Measurements from ENCODE around the gene XPC.

Gene XPC

DNA sequence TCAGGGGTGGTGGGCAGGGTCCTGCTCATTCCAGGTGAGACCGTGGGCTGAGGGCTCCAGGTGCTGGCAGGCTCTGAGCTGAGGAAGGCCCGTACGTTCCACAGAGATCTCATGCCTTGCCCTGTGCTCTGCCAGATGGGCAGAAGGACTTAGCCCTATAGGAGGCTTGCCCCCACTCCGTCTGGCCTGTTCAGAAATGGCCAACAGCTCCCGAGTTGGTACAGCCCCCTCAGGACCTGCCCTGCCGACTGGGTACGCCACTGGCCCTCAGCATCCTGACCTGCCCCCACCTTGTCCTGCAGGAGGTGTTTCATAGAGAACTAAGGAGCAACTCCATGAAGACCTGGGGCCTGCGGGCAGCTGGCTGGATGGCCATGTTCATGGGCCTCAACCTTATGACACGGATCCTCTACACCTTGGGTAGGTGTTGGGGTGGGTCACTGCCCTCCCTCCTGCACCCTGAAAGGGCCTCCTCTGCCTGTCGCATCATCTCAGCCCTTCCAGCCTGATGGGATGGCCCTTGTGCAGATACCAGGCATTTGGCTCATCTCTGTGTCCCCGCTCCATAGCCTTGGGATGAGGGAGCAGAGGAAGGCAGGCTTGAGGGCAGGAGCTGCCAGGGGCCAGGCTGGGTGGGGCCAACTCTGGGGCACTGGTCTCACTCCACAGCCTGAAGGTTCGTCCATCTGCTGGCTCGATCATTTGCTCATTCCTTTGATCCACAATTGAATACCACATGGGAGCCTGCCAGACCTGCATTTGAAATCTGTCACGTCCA lies 39.3 kb downstream of the XPC start:
- Histone ChIP-seq H3K4me3 (ENCODE audit: low read depth, low read length, poor library complexity, severe bottlenecking) (no peak overlapping the region), H3K9me2 (ENCODE audit: low read depth, low read length) (no peaks in the 10 kb centered on the region), H3K9ac (ENCODE audit: low read length) (no peak overlapping the region), H3K4me1 (ENCODE audit: insufficient read depth, low read length, severe bottlenecking) (peaks cover 3% of the 10 kb centered on the region), H3K9me3 (ENCODE audit: low read length) (no peaks in the 10 kb centered on the region), H2AFZ (ENCODE audit: low read length) (no peak overlapping the region), H3F3A (ENCODE audit: insufficient read depth, low read length) (no peaks in the 10 kb centered on the region), H3K4me2 (ENCODE audit: low read length) (no peak overlapping the region), H3K27me3 (ENCODE audit: insufficient read depth, low read length) (no peaks in the 10 kb centered on the region), H3K79me2 (ENCODE audit: insufficient read depth, low read length) (no peaks in the 10 kb centered on the region), H3K27ac (ENCODE audit: low read depth, low read length, poor library complexity, severe bottlenecking) (no peak overlapping the region), H4K20me1 (ENCODE audit: insufficient read depth, low read length) (no peaks in the 10 kb centered on the region), H3K36me3 (ENCODE audit: insufficient read depth, low read length) (peaks cover 25% of the 10 kb centered on the region)
- TF ChIP-seq, protein P1, sequence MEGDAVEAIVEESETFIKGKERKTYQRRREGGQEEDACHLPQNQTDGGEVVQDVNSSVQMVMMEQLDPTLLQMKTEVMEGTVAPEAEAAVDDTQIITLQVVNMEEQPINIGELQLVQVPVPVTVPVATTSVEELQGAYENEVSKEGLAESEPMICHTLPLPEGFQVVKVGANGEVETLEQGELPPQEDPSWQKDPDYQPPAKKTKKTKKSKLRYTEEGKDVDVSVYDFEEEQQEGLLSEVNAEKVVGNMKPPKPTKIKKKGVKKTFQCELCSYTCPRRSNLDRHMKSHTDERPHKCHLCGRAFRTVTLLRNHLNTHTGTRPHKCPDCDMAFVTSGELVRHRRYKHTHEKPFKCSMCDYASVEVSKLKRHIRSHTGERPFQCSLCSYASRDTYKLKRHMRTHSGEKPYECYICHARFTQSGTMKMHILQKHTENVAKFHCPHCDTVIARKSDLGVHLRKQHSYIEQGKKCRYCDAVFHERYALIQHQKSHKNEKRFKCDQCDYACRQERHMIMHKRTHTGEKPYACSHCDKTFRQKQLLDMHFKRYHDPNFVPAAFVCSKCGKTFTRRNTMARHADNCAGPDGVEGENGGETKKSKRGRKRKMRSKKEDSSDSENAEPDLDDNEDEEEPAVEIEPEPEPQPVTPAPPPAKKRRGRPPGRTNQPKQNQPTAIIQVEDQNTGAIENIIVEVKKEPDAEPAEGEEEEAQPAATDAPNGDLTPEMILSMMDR (IDR thresholded peaks at IDR 0.05; ENCODE audit: low read length), result no peak
- no peak for TF ChIP-seq EZH2 (IDR thresholded peaks at IDR 0.05; ENCODE audit: borderline replicate concordance, low read length)

DNA sequence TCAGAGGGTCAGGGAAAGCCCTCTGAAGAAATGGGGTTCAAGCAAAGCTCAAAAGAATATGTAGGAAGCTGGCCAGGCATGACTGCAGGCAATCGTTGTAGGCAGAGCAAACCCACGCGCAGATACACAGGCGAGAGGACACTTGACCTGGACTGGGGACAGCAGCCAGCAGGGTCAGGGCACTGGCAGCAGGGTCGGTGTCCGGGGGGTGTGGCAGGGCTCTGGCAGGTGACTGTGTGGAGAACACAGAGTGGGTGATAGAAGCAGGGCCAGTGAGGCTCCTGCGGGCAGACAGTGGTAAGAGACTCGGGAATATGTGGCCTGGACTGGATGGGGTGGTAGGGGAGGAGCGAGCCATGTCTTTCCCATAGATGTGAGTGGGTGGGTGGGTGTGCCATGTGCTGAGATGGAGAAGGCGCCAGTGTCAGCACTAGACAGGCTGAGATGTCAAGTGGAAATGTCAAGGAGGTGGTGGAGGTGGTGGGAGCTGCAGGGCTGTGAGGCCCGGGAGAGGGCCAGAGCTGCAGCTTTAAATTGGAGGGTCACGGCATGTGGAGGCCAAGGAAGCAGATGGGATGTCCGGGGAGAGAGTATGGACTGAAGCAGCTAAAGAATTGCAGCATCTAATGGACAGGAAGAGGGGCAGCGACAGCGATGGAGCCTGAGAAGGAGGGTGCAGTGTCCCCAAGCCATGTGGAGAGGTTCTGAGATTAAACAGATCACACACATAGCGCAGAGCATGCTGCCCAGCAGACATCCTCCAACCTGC lies 40.1 kb downstream of the XPC start:
- H2AFZ ChIP-seq (ENCODE audit: low read length), result no peak overlapping the region
- H3K36me3 ChIP-seq (ENCODE audit: insufficient read depth, low read length), result peaks cover 32% of the 10 kb centered on the region
- H3K27me3 ChIP-seq (ENCODE audit: insufficient read depth, low read length), result no peaks in the 10 kb centered on the region
- no peaks in the 10 kb centered on the region for H3K4me1 ChIP-seq (ENCODE audit: insufficient read depth, low read length, severe bottlenecking)
- TF ChIP-seq, protein P1 (IDR thresholded peaks at IDR 0.05; ENCODE audit: low read length), result no peak
- no peak for TF ChIP-seq EZH2 (IDR thresholded peaks at IDR 0.05; ENCODE audit: borderline replicate concordance, low read length)
- H3K9me2 ChIP-seq (ENCODE audit: low read depth, low read length), result no peaks in the 10 kb centered on the region
- no peaks in the 10 kb centered on the region for H3K9me3 ChIP-seq (ENCODE audit: low read length)
- no peaks in the 10 kb centered on the region for H3K79me2 ChIP-seq (ENCODE audit: insufficient read depth, low read length)
- H3K9ac ChIP-seq (ENCODE audit: low read length), result no peak overlapping the region
- no peak overlapping the region for H3K27ac ChIP-seq (ENCODE audit: low read depth, low read length, poor library complexity, severe bottlenecking)
- no peak overlapping the region for H3K4me2 ChIP-seq (ENCODE audit: low read length)
- H4K20me1 ChIP-seq (ENCODE audit: insufficient read depth, low read length), result no peaks in the 10 kb centered on the region
- no peaks in the 10 kb centered on the region for H3F3A ChIP-seq (ENCODE audit: insufficient read depth, low read length)
- no peak overlapping the region for H3K4me3 ChIP-seq (ENCODE audit: low read depth, low read length, poor library complexity, severe bottlenecking)

DNA sequence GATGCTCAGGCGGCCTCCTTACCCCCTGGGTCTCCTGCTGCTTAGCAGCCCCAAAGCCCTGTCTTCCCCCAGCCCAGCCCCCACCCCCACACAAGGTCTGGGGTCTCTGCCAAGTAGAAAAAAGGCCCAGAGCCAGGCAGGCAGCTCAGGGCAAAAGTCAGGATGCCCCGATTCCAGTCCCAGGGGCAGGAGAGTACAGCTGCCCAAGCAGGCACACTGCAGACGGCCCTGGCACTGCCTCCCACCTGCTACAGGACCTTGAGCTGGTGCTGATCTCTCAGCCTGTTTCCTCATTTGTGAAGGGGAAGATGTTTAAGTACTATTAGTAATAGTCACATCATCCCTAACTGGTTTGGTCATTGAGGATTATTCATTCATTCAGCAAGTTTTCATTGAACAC lies 41.0 kb downstream of the XPC start:
- Histone ChIP-seq H3K9me2 (ENCODE audit: low read depth, low read length) (no peaks in the 10 kb centered on the region), H3K27me3 (ENCODE audit: insufficient read depth, low read length) (no peaks in the 10 kb centered on the region), H3K4me2 (ENCODE audit: low read length) (no peak overlapping the region), H3K4me1 (ENCODE audit: insufficient read depth, low read length, severe bottlenecking) (no peaks in the 10 kb centered on the region), H4K20me1 (ENCODE audit: insufficient read depth, low read length) (no peaks in the 10 kb centered on the region), H3K9ac (ENCODE audit: low read length) (no peak overlapping the region), H3K9me3 (ENCODE audit: low read length) (no peaks in the 10 kb centered on the region), H3K36me3 (ENCODE audit: insufficient read depth, low read length) (peaks cover 40% of the 10 kb centered on the region), H3F3A (ENCODE audit: insufficient read depth, low read length) (no peaks in the 10 kb centered on the region), H3K79me2 (ENCODE audit: insufficient read depth, low read length) (no peaks in the 10 kb centered on the region), H3K4me3 (ENCODE audit: low read depth, low read length, poor library complexity, severe bottlenecking) (no peak overlapping the region), H3K27ac (ENCODE audit: low read depth, low read length, poor library complexity, severe bottlenecking) (no peak overlapping the region), H2AFZ (ENCODE audit: low read length) (no peak overlapping the region)
- TF ChIP-seq EZH2 (IDR thresholded peaks at IDR 0.05; ENCODE audit: borderline replicate concordance, low read length), result no peak
- TF ChIP-seq, protein P1 (IDR thresholded peaks at IDR 0.05; ENCODE audit: low read length), result no peak
